ENCODE results near the gene NDUFS2.

DNA sequence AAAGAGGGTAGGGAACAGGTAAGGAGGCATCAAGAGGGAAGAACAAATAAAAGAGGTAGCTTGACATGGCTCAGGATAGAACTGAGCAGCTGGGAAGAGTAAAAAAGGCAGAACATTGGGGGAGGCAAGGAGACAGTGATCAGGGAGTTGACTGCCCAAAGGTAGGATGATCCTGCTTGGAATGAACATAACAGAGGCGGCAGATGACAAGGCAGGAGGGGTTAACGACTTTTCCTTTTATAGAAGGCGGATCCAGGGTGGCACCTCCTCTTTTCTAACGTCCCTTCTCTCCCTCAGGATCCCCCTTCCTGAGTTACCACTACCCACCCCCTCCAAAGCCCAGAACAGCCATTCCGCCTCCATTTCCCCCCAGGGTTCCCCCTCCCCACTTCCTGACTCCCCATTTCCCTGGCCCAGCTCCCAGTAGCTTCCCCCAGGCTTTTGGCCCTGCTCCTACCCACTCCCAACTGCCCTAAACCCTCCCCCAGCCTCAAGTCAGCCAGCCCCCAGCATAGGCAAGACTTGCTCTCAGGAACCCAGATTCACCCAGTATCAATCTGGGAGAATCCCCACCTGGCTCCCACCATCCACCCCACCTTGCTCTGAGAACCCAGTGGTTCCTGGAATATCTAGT lies 2.5 kb upstream of the NDUFS2 start:
- TF ChIP-seq, protein P1, sequence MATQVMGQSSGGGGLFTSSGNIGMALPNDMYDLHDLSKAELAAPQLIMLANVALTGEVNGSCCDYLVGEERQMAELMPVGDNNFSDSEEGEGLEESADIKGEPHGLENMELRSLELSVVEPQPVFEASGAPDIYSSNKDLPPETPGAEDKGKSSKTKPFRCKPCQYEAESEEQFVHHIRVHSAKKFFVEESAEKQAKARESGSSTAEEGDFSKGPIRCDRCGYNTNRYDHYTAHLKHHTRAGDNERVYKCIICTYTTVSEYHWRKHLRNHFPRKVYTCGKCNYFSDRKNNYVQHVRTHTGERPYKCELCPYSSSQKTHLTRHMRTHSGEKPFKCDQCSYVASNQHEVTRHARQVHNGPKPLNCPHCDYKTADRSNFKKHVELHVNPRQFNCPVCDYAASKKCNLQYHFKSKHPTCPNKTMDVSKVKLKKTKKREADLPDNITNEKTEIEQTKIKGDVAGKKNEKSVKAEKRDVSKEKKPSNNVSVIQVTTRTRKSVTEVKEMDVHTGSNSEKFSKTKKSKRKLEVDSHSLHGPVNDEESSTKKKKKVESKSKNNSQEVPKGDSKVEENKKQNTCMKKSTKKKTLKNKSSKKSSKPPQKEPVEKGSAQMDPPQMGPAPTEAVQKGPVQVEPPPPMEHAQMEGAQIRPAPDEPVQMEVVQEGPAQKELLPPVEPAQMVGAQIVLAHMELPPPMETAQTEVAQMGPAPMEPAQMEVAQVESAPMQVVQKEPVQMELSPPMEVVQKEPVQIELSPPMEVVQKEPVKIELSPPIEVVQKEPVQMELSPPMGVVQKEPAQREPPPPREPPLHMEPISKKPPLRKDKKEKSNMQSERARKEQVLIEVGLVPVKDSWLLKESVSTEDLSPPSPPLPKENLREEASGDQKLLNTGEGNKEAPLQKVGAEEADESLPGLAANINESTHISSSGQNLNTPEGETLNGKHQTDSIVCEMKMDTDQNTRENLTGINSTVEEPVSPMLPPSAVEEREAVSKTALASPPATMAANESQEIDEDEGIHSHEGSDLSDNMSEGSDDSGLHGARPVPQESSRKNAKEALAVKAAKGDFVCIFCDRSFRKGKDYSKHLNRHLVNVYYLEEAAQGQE (IDR thresholded peaks at IDR 0.05; ENCODE audit: low read depth) = no peak
- TF ChIP-seq, protein P2, sequence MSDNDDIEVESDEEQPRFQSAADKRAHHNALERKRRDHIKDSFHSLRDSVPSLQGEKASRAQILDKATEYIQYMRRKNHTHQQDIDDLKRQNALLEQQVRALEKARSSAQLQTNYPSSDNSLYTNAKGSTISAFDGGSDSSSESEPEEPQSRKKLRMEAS (IDR thresholded peaks at IDR 0.05) = no peak
- no peak for TF ChIP-seq FOXM1 (IDR thresholded peaks at IDR 0.05; ENCODE audit: borderline replicate concordance, low read depth)
- TF ChIP-seq EP300 (IDR thresholded peaks at IDR 0.05; ENCODE audit: borderline replicate concordance) = no peak
- TF ChIP-seq, protein P3, sequence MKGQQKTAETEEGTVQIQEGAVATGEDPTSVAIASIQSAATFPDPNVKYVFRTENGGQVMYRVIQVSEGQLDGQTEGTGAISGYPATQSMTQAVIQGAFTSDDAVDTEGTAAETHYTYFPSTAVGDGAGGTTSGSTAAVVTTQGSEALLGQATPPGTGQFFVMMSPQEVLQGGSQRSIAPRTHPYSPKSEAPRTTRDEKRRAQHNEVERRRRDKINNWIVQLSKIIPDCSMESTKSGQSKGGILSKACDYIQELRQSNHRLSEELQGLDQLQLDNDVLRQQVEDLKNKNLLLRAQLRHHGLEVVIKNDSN (IDR thresholded peaks at IDR 0.05) = no peak
- no peak for TF ChIP-seq RAD21 (IDR thresholded peaks at IDR 0.05; ENCODE audit: low read depth)
- no peak for TF ChIP-seq CREB1 (IDR thresholded peaks at IDR 0.05; ENCODE audit: low read depth)
- TF ChIP-seq NFIC (IDR thresholded peaks at IDR 0.05) = no peak
- TF ChIP-seq CEBPB (IDR thresholded peaks at IDR 0.05) = no peak
- TF ChIP-seq TAF1 (IDR thresholded peaks at IDR 0.05; ENCODE audit: low read depth) = no peak
- no peak for TF ChIP-seq TCF12 (IDR thresholded peaks at IDR 0.05; ENCODE audit: low read depth)
- TF ChIP-seq YY1 (IDR thresholded peaks at IDR 0.05; ENCODE audit: low read depth) = no peak
- TF ChIP-seq TEAD4 (IDR thresholded peaks at IDR 0.05) = no peak

Measured in Ishikawa (cell line).